GM18861 (cell line): ENCODE results near the gene SLC25A23.

Experiments used
- ATAC-seq: cut with Tn5 transposase; IDR thresholded peaks from one replicate; pipeline ENCODE4 v1.9.1; 2021; ENCODE audit not compliant: unreplicated experiment

The SLC25A23 gene

GRCh38 chr19:6425732-6426620 is 33.6 kb downstream of the SLC25A23 start:
- no peak for ATAC-seq

GRCh38 chr19:6424939-6425731 is 34.5 kb downstream of the SLC25A23 start:
- peak; percentile 80 for ATAC-seq

- no peak for ATAC-seq
Measured at GRCh38 chr19:6424195-6424938, 35.2 kb downstream of the SLC25A23 start, which contains the start of gene KHSRP. Gene KHSRP, minus strand, starts transcription at chr19:6424811. Its CDS starts 110 bp downstream, at chr19:6424701.

GRCh38 chr19:6423499-6424194 is 35.9 kb downstream of the SLC25A23 start:
- no peak for ATAC-seq

GRCh38 chr19:6421075-6422014 is 38.2 kb downstream of the SLC25A23 start:
- no peak for ATAC-seq

GRCh38 chr19:6418562-6418932 is 41.0 kb downstream of the SLC25A23 start:
- no peak for ATAC-seq

- ATAC-seq = no peak
Measured at GRCh38 chr19:6417713-6418561, 41.7 kb downstream of the SLC25A23 start.

- ATAC-seq = no peak
Measured at GRCh38 chr19:6416658-6417405, 42.8 kb downstream of the SLC25A23 start.

GRCh38 chr19:6415591-6416190 is 43.9 kb downstream of the SLC25A23 start:
- ATAC-seq = no peak

- ATAC-seq = no peak
Measured at GRCh38 chr19:6414793-6415590, 44.6 kb downstream of the SLC25A23 start.

- ATAC-seq = no peak
Measured at GRCh38 chr19:6413721-6414643, 45.6 kb downstream of the SLC25A23 start.

GRCh38 chr19:6413291-6413690 is 46.3 kb downstream of the SLC25A23 start:
- ATAC-seq = no peak

- ATAC-seq = no peak
Measured at GRCh38 chr19:6412447-6413091, 47.0 kb downstream of the SLC25A23 start.

GRCh38 chr19:6412061-6412446 is 47.5 kb downstream of the SLC25A23 start:
- no peak for ATAC-seq

- ATAC-seq = no peak
Measured at GRCh38 chr19:6409346-6409745, 50.2 kb downstream of the SLC25A23 start.
